GM19193 (cell line): ENCODE results near the gene MEA1.

ENCODE experiments used
- POLR2A ChIP-seq: IDR thresholded peaks from 4 replicates; pipeline ENCODE4 v1.6.1; 2011; ENCODE audit not compliant: insufficient read depth, insufficient read length; ENCODE audit errors: extremely low read depth

MEA1 gene

DNA sequence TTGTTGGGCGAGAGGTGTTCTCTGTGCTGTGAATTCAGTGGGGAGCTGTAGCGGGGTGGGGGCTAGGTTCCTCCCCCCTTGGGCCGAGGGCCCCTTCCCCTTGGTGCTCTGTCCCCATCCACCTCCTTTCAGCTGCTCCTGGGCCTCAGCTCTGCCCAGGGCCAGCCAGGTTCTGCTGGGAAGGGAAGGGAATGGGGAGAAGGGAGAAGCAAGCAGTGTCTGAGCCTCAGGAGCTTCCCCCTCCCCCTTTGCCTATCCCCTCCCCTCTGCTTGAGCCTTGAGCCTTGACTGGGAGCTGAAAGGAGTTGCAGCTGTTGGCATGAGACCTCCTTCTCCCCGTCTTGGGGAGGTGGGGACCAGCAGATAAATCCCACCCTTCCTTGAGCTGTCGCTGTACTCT, 7.1 kb upstream of the MEA1 start:
- no peak for TF ChIP-seq POLR2A

- TF ChIP-seq POLR2A: no peak
Measured at GRCh38 chr6:43020052-43020705, 6.4 kb upstream of the MEA1 start.

DNA sequence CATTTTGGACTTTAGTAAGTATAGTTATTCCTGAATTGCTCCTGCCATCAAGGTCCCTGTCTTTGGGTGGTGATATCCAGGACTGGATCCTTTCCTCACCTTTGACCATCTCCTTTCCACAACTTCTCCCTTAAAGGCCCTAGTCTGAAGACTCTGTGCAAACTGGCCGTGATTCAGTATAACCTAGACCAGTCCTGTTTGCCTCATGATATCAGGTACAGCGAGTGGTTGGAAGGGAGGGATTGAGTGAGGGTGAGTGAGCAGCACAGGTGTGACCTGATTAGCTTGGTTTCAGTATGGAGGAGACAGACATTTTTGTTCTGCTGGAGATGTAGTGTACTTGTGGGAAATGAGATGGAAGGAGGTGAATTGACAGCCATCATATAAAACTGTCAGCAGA, 5.4 kb upstream of the MEA1 start:
- TF ChIP-seq POLR2A: no peak

DNA sequence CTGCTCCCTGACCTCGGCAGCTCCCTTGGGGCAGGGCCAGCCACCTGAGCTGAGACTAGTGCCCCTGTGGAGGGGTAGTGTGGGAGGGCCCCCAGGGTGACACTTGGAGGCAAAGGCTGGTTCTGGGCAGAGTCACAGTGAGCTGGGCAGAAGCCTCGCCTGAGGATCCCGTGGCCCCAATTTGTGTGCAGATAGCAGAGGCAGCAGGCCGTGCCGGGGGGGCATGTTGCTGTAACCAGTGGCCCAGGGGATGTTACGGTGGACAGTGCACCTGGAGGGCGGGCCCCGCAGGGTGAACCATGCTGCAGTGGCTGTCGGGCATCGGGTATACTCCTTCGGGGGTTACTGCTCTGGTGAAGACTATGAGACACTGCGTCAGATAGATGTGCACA, 3.2 kb upstream of the MEA1 start:
- TF ChIP-seq POLR2A: no peak

GRCh38 chr6:43016176-43016942, 2.6 kb upstream of the MEA1 start:
- no peak for TF ChIP-seq POLR2A

GRCh38 chr6:43014434-43014909, 726 bp upstream of the MEA1 start:
- TF ChIP-seq POLR2A: no peak

DNA sequence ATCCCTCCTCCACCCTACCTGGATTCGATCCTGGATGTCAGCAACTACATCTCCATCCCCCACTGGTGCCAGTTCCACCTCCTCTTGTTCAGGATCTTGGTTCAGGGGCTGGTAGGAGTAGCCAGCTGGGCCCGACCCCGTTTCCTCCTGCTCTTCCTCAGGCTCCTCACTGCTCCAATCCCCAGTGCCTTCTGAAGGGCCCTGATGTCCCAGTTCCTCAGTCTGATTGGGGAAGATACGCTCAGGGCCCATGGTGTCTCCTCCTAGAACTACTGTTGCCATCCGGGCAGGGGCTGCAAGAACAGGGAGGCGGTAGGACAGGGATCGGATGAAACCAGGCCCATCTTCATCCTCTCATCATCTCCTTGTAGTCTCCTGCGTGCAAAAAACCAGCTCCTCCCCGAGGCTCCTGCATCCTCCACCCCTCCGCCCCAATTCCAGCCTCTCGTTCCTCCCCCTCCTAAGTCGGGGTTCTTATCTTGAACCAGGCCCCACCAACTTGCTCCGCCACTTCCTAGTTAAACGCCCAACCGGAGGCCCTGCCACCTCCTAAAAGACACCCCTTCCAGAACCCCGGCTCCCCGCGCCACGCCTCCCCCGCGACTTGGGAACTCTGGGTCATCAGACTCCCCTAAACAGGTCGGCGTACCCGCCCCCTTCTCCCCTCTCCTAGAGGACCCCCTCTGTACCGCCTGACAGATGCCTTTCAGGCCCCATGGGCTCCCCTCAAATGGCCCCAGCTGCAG, 476 bp downstream of the MEA1 start:
- no peak for TF ChIP-seq POLR2A

- no peak for TF ChIP-seq POLR2A
Measured at GRCh38 chr6:43012364-43012763, 1.4 kb downstream of the MEA1 start.

- no peak for TF ChIP-seq POLR2A
Measured at GRCh38 chr6:43011207-43011606, 2.5 kb downstream of the MEA1 start.

- TF ChIP-seq POLR2A: no peak
Measured at GRCh38 chr6:43009124-43009523, 4.6 kb downstream of the MEA1 start.

GRCh38 chr6:43007126-43007525, 6.6 kb downstream of the MEA1 start:
- TF ChIP-seq POLR2A: no peak

DNA sequence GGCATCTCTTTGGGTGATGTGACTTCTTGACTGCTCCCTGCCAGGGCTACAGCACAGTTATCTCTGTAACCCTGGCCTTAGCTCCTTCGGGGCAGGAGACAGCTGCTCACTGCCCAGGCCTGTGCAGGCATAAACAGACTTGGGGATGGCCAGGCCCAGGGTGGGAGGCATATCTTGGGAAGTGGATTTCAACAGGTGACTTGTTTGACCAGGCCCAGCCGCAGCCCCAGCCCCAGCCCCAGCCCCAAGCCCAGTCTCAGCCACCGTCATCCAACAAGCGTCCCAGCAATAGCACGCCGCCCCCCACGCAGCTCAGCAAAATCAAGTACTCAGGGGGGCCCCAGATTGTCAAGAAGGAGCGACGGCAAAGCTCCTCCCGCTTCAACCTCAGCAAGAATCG, 7.5 kb downstream of the MEA1 start:
- no peak for TF ChIP-seq POLR2A

DNA sequence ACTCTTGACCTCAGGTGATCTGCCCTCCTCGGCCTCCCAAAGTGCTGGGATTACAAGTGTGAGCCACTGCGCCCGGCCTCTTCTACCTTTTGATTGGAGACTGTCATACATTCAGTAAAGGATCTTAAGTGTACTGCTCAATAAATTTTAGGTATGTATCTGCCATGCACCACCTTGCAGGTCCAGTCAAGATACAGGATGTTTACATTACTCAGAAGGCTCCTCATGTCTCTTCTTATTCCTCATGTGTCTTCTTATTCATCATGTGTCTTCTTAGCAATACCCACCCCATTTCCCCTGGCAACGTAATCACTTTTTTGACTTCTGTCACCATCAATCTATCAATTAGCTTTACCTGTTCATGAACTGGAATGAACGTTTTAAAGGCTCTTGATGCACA, 7.9 kb downstream of the MEA1 start:
- TF ChIP-seq POLR2A: no peak

- TF ChIP-seq POLR2A: no peak
Measured at GRCh38 chr6:43001843-43002242, 11.9 kb downstream of the MEA1 start.

GRCh38 chr6:42996513-42996912, 17.2 kb downstream of the MEA1 start:
- TF ChIP-seq POLR2A: no peak

DNA sequence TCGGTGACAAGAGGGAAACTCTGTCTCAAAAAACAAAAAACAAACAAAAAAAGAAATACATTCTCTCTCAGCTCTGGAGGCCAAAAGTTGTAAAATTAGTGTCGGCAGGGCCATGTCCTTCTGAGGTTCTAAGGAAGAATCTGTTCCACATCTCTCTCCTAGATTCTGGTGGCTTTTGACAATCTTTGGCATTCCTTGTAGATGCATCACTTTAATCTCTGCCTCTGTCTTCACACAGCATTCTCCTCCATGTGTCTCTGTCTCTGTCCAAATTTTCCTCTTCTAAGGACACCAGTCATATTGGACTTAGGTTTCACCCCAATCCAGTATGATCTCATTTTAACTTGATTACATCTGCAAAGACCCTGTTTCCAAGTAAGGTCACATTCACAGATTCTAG, 20.3 kb downstream of the MEA1 start:
- no peak for TF ChIP-seq POLR2A
